Pons (tissue), 1 donor: ENCODE results near the gene OSBPL3.

ENCODE experiments used
- DNase-seq: peaks from one replicate; pipeline ENCODE4 v3.0.0-alpha.2; 2016; ENCODE audit warnings: low spot score

The OSBPL3 gene

DNA sequence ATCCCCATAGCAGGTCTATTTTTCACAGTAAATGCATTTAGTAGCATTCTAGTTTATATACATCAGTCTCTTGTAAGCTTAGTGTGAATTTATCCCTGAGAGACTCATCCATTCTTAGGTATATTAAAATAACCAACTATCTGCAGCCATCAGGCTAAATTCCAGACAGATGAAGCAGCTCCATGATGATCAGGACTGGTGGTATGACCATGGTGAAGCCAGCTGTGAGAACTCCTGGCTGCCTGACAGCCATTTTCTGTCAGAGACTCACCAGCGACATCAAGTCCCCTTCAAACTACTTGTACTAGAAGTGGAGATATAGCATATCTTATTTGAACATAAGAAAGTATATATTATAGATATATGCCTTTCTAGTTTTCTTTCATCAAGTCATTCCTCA, 152.4 kb downstream of the OSBPL3 start:
- no peak for DNase-seq

DNA sequence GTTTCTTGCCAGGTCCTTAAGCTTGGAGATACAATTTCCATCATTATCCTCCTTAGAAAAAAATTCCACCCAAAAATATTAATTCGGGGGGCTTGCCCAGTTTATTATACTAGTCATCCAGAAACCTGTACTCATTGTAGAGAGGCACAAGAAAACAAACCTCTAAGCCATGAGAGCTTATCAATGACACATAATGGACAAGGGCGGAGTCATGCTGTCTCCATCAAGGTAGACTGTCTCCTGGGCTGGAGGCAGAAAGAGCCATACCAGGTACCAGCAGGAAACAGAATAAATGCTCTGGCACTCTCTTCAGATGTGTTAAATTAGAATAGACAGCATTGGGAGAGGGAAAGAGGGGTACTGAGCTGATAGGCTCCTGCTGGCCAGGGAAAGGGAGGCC, 153.0 kb downstream of the OSBPL3 start:
- DNase-seq: no peak

DNA sequence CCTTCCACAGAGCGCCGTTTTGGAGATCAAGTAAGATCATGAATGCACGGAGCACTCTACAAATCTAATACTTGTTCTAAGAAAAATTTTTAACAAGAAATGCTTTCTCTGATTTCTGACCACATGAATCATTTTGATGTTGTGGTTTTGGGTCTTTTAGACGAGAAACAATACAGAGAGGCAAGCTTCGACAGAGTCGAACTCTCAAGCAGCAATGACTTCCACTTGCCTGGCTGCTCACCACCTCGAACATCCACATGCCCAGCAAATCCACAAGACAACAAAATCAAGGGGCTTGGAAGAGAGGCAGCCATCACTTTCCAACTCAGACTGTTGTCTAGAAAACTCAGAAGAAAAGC, 153.3 kb downstream of the OSBPL3 start:
- DNase-seq: no peak

DNA sequence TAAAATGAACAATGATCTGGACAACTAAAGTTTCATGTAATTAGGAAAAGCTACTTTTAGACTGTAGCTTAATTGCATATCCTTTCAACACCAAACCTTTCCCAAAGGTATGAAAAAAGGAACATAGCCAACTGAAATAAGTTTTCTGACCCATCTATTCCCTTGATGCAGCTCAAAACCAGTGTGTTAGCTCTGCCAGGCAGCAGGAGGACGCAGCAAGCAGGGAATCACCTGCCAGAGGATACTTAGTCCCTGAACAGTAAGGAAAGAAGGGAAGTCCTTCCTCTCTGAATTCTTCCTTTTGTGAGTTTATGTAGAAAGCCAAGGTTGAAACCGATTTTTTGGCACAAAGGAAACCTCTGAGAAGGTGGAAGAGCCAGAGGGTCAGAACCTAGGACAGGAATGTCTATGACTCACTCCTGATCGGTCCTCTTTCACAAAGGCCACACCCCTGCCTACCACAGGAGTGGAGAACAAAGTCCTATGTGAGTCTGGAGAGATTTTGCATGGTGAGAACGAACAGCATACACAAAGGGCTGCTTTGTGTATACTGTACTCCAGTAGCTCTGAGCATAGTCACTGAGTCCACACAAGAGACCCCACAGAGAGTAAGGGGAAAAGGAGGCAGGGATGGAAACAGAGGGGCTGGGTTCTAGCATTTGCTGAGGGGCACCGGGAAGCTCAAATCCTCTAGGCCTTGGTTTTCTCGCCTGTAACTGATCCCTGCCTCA, 153.9 kb downstream of the OSBPL3 start:
- no peak for DNase-seq

DNA sequence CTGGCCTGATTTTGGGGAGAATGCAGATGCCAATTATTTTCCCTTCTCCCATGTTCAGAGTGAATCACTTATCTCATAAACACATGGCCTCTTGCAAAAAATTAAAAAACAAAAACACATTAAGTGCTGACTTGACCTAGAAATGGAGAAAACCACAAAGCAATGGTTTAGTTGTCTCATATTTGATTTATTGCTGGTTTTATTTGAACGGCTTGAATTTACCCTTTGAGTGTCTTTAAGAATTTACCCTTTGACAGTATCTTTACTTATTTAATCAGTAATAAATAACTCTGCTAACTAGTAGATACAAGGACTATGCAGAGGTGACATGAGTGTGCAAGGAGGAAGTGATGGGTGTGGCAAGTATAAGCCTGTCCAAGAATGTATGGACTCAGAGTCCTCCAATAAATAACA, 154.6 kb downstream of the OSBPL3 start:
- no peak for DNase-seq

DNA sequence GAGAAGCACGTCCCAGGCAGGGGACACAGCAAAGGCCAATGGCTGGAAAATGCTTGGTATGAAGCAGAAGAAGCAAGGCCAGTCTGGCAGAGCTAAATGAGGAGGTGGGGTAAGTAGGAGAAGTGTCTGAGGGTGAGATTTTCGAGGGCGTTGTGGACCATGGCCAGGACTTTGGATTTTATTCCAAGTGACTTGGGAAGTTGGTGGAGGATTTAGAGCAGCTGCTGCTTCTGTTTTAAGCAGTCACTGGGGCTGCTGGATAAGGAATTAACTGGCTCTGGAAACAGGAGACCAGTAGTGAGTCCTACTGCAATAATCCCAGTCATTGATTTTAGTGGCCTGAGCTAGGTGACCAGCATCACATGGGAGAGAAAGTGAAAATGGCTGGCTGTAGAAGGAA, 155.1 kb downstream of the OSBPL3 start:
- DNase-seq: no peak

DNA sequence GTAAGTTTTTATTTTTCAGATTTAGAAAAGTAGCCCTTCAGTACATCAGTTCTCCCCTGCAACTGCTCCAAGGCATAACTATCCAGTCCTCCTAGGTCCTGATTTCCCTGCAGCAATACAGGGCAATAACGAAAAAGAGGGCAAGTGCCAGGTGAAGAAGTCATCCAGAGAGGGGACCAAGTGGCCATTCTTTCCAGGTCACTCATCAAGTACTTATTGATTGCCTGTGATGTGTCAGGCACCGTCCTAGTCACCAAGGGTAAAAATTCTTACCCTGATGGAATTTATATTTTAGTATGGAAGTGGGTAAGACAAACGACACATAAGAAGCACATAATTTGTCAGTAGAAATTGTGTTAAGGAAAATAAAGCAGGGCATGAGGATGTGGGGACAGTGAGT, 155.6 kb downstream of the OSBPL3 start:
- no peak for DNase-seq

DNA sequence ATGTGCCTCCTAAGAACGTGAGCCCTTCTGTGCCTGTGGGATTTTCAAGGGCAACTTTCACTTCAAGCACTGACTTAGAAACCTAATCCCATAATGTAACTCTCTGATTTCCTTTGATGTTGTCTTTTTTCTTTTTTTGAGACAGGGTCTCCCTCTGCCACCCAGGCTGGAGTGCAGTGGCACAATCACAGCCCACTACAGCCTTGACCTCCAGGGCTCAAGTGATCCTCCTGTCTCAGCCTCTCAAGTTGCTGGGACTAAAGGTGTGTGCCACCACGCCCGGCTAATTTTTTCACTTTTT, 158.3 kb downstream of the OSBPL3 start:
- no peak for DNase-seq

DNA sequence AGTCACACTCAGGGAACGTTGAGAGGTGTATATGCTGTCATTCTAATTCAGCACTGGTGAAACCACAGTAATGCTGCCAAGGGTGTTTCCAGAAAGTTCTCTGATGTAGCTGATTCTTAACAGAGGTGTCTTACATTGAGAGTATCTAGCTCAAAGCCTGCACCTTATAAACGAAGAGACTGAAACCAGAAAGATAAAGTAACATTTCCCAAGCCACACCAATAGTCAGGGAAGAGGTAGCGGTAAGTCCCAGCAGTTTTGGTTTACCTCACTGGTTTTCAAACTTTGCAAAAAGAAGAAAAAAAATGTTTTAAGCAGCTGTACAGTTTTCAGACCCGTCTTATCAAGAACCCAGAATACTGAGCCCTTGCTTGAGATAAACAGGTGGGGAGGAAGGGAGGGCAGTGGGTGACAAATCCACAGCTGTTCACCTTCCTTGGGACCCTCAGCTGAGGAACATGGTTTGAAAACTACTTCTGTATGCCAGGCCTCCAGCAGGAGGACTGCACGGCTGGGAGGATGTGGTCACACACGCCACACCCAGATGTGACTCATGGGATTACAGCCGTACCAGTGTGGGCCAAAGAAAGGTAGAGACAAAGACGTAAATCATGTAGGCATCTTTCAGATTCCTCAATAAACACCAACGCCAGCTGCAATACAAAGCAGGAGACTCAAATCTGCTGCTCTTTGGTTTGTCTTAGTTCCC, 158.8 kb downstream of the OSBPL3 start:
- DNase-seq: peak; percentile 42

DNA sequence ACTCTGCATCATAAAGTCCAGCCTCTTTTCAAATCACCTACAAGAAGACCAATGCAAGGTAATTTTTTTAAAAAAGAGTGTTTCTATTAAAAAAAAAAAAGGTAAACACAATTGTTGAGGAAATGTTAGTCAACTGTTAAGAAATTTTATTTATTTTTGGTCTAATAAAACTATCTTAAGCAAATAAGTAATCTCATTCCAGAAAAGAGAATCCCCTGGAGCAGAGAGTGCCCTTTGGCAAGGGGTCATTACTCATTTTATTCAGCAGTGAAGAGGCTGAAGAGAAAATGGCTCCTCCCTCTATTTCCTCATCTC, 159.3 kb downstream of the OSBPL3 start:
- DNase-seq: peak; percentile 58

DNA sequence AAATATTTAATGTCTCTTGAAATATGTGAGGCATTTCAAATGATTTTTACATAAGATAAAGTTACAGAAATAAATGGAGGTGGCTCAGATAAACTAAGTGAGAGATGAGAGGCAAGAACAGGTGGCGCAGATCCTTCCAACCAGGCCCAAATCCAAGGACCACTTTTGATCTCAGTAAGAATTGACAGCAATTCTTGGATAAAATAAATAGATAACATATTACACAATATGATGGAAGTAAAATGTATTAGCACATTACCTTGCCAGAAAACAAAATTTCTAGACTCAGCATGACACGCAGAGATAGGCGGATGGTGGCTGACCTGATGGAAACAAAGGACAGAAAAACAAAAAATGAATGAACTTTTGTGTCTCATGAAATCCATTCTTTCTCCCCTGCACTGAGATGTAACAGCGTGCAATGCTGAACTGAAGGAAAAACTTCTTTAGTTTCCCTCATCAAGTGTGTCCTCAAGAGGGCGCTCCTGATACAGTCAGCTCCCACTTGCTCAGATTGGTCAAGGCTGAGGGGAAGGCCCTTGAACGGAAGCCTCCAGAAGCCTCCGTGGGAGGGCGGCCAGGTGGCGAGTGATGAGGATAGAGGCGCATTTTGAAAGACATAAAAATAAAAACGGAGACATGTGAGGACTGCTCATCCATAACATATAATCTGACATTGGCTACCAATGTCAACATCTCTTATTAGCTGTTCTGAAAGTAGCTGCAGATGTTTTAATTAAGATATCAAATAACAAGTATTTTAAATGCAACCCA, 159.9 kb downstream of the OSBPL3 start:
- peak; percentile 94 for DNase-seq

DNA sequence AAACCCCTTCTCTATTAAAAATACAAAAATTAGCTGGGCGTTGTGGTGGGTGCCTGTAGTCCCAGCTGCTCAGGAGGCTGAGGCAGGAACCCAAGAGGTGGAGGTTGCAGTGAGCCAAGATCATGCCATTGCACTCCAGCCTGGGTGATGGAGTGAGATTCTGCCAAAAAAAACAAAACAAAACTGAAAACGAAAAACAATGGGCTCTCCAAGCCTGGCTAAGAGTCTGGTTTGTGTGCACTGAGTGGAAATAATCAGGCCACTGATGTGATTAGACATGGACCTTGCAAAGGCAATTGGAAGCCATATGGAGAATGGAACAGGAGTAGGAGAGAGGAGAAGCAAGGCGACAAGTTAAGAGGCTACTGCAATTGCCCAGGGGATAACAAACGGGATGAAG, 162.6 kb downstream of the OSBPL3 start:
- no peak for DNase-seq

DNA sequence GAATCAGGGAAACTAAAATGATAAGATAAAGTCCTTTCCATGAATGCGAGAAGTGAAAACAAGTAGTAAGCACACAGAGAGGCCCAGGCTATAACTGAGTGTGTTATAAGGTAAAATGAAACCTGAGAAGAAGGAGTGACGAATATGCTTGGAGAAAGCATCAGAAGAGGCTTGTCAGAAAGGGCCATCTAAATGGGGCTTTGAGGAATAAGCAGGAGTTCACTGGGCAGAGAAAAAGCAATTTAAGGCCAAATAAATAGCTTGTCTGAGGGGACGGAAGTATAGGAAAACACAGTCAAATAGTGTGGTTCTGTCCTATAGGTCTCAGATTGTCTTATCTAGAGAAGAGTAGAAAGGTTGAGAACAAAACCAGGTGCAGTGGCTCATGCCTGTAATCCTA, 163.1 kb downstream of the OSBPL3 start:
- DNase-seq: no peak

DNA sequence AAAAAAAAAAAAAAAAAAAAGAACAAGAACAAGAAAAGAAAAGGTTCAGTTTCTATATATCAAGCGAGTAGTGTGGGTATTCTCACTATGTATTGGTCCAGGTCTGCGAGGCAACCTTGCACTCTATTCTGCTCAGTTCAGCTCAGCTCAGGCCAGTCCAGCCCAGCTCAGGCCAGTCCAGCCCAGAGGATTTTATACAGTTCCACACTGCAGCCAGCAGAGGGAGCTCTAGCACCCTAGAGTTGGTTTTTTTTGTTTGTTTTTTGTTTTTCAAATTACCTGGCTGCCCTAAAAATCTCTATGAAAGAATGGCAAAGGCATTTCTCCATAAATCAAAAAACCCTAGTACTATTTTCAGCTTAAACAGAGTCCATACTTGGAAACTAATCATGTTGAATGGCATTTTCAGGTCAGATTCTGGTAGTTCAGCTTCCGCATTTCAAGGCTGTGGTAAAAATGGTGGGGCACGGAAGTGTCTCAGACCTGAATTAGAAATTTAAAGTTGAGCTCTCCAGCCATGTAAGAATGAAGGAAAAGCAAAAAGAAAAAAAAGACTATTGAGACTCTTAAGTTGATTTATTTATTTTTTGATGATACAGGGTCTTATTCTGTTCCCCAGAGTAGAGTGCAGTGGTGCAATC, 167.6 kb downstream of the OSBPL3 start:
- DNase-seq: peak; percentile 47

DNA sequence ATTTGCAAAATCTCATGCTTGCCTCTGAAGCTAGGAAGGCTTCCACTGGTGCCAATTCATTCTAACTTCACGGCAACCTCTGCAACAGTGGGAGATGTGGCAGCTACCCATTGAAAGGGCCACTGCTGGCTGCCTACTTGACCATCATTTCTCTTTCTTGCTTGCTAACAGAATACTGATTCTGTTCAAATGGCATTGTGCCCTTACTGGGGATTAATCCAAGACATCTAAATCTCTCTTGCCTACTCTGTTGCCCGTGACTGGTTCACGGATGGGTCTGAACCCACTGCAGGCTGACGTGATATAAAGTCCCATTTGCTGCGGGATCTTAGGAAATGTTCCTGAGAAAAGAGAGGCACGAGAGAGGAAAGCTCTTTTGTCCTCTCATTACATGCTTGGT, 171.5 kb downstream of the OSBPL3 start:
- DNase-seq: no peak

DNA sequence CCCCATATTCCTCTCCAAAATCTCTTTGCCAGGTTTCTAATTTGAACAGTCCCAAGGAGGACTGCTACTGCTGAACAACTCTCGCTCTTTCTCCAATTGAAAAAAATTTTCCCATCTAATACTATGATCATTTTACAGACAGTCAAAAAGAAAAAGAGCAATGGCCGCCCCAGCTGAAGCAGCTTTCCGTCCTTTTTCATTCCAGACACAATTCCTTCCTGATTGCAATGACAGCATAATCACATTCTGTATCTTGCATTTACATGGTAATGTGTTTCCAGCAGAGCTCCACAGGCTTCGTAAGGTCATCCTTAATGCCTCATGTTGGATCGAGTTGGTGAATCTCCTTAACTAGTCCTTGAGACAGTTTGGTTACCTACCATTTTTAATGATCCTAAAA, 177.7 kb downstream of the OSBPL3 start:
- no peak for DNase-seq

DNA sequence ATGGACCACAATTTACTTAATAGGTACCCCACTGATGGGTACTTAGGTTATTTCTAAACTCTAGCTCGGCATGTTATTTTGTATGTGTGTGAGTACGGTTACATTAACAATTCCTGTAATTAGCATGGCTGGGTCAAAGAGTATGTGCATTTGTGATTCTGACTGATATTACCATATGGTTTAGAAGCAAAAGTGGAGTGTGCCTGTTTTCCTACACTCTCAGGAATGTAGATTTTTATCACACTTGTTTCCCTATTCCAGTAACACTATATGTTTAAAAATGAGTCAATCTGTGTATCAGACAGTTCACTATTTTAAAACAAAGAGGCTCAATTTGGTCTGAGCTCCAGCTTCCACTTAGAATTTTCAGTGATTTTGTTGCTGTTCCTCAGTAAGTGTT, 178.1 kb downstream of the OSBPL3 start:
- no peak for DNase-seq

DNA sequence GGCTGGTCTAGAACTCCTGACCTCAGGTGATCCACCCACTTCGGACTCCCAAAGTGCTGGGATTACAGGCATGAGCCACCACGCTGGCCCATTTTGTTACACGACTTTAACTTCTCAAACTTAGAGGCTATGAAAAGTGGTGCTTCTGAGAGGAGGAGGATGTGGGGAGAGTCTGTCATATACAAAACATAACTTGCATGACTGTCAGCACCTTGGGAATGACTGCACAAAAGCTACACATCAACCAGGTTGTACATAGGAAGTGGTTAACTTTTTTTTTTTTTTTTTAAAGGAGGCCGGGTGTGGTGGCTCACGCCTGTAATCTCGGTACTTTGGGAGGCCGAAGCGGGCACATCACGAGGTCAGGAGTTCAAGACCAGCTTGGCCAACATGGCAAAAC, 179.3 kb downstream of the OSBPL3 start:
- DNase-seq: no peak

DNA sequence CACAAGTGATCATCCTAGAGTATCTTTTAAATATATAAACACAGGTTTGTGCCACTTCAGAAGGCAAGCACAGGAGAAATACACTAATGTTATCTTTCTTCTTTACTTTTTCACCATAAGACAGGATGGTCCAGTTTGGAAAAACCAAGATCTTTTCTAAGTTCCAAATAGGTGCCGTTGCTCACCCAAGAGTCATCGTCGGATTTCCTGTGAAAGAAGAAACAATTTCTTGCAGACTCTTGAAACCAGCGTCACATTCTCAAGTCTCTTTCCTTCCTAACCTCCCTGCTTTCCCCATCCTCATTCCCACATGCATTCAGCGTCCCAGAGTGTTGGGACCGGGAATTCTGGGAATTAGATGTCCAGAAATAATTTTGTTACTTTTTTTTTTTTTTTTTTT, 179.9 kb downstream of the OSBPL3 start:
- DNase-seq: no peak

DNA sequence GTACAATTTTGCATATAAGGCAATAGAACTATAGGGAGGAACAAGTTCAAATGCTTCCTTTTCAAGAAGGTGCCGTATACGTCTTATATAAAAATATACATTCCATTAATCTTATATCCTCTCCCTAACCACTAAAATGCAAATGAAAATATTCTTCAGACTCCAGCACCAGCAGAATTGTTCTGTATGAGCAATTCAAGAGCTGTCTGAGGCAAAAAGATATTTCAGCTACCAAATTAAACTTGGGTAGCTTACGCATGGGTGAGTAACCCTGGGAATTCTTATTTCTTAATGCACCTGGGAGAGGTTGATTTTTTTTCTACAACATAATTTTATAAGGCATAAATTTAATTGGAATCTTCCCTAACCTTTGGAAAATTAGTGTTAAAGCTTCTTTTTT, 180.5 kb downstream of the OSBPL3 start:
- no peak for DNase-seq

DNA sequence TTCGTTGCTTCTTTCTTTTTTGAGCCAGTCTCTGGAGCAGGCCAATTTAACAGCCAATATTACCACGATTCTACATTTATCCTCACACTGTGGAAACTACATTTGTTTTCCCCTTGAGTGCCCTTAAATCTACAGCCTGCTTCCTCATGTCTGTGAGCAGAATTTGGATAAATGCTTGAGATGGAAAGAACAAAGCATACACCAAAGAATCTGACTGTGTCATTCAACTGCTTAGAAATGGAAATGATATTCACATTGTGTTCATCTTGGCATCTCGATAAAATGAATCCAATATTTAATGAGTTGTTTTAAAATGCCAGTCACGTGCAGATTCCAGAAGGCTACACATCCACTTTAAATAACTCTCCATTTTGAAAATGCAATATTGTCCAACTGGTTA, 181.7 kb downstream of the OSBPL3 start:
- no peak for DNase-seq

DNA sequence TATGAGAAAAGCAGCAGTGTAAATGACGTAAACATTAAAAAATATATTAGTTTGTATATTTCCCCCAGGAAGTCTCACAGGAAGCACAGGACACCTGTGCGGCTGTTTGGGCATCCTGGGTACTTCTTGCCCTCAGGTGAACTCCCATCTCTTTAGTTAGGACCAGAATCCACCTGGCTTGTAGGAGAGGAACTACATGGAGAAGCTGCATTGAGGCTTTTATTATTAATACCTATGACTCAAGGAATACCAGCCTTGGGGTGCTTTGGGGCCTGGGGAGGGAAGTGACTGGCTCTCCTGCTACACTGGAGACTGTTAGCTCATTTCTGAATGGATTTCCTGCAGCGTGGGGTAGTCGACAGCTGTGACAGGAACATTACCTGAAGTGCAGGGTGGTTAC, 182.7 kb downstream of the OSBPL3 start:
- no peak for DNase-seq

DNA sequence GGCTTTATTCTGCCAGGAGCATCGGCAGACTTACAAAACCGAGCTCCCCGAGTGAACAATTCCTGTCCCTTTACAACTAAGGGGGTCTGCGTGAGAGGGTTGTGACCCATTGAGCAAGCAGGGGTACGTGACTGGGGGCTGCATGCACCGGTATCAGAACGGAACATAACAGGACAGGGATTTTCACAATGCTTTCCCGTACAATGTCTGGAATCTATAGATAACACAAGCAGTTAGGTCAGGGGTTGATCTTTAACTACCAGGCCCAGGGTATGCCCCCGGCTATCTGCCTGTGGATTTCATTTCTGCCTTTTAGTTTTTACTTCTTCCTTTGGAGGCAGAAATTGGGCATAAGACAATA, 184.6 kb downstream of the OSBPL3 start:
- DNase-seq: no peak
